ENCODE data around the gene PDE4B. TPM values are rescaled to one million over a fixed set of nuclear protein-coding genes. Genes with fewer than 3 reads are reported as not detected.

PDE4B gene
- polyA plus RNA-seq, 2 of the 4 experiments (the other 2 are of a cell fraction), result 20.2 to 56.8 TPM

DNA sequence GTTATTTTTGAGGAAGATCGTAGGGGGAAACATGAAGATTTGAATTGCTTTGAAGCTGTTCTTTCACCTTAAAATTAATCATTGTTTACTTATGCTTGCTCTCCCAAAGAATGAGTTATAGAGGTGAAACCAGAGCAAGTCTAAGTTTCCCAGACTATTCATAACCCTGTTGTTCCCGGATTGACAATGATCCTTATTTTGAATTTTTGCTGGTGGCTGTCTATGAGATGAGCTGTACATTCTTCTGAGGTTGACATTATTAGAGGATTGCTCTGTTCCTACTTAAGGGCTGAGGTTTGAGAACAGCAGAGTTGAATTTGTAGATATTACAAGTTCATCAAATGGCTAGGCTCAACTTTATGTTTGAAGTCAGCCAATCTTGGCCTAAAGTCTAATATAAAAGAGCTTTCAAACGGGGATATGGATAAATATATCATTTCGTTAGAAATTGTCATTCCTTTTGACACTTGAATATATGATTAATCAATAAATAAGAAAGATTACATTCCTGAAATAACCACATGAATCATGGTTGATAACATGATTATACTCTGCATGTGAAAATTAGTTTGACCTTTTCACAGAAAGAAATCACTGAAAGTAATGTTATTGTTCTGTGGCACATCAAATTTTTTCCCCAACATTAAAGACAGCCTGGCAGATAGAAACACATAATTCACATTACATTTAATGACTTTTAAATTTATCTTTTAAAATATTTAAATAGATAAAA is 19.1 kb upstream of the PDE4B start (continued):
- TF ChIP-seq RFX5 (IDR thresholded peaks at IDR 0.05), result no peak
- TF ChIP-seq, protein P1, sequence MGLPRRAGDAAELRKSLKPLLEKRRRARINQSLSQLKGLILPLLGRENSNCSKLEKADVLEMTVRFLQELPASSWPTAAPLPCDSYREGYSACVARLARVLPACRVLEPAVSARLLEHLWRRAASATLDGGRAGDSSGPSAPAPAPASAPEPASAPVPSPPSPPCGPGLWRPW (IDR thresholded peaks at IDR 0.05), result no peak

DNA sequence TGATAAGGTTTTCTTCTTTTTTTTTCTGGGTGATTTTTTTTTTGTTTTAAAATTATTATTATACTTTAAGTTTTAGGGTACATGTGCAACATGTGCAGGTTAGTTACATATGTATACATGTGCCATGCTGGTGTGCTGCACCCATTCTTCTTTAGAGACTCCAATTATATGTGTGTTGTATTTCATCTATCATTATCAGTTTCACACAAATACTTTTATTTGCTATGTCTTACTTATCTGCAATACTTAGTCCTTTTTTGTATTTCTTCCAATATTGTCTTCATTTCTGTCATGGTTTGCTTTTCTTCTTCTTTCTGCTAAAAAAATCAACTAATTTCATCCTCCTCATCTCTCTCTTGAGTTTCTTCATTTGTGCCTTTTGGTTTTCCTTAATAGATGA is 3.9 kb upstream of the PDE4B start:
- Histone ChIP-seq H3K4me2 (no peak overlapping the region), H3K4me3 (no peak overlapping the region), H3K4me1 (0 out of 3 replicates have a peak, but pooled peaks cover 4% of the 10 kb centered on the region), H3K27ac (no peak overlapping the region), H3K9me3 (peaks cover 20% of the 10 kb centered on the region; the same call in 2 of the 3 replicates)
- ChIA-PET CTCF (no interaction called here), POLR2A (no interaction called here)
- ATAC-seq (no peak), FAIRE-seq (no peak), DNase-seq (ENCODE audit: low read depth in 1 of 2, low spot score in 1 of 2) (no peak)
- TF ChIP-seq, protein P1 (IDR thresholded peaks at IDR 0.05), result no peak
- TF ChIP-seq RCOR1 (IDR thresholded peaks at IDR 0.05; ENCODE audit: low read depth, low read length) (no peak), POLR2AphosphoS2 (conservative IDR thresholded peaks at IDR 0.05; ENCODE audit: low read length) (no peak), CEBPB (IDR thresholded peaks at IDR 0.05) (no peak), ZNF302 (CRISPR knock-in tag; IDR thresholded peaks at IDR 0.05) (no peak), ZSCAN20 (CRISPR knock-in tag; IDR thresholded peaks at IDR 0.05) (no peak), RARB (CRISPR knock-in tag; IDR thresholded peaks at IDR 0.05) (no peak), RFX5 (IDR thresholded peaks at IDR 0.05) (no peak), POLR2A (IDR thresholded peaks at IDR 0.05; ENCODE audit: low read length) (no peak), FOSL2 (IDR thresholded peaks at IDR 0.05) (no peak), FOSL2 (CRISPR knock-in tag; IDR thresholded peaks at IDR 0.05) (no peak), JUNB (IDR thresholded peaks at IDR 0.05) (no peak), HOXA7 (CRISPR knock-in tag; IDR thresholded peaks at IDR 0.05) (no peak), ZC3H11A (IDR thresholded peaks at IDR 0.05) (no peak), EP300 (IDR thresholded peaks at IDR 0.05) (no peak), HOXB5 (CRISPR knock-in tag; IDR thresholded peaks at IDR 0.05) (no peak), BHLHE40 (IDR thresholded peaks at IDR 0.05; ENCODE audit: low read depth, low read length) (no peak), HEYL (CRISPR knock-in tag; IDR thresholded peaks at IDR 0.05) (no peak), ZFP36 (IDR thresholded peaks at IDR 0.05; ENCODE audit: borderline replicate concordance, partially characterized antibody) (no peak)
- TF ChIP-seq, protein P2, sequence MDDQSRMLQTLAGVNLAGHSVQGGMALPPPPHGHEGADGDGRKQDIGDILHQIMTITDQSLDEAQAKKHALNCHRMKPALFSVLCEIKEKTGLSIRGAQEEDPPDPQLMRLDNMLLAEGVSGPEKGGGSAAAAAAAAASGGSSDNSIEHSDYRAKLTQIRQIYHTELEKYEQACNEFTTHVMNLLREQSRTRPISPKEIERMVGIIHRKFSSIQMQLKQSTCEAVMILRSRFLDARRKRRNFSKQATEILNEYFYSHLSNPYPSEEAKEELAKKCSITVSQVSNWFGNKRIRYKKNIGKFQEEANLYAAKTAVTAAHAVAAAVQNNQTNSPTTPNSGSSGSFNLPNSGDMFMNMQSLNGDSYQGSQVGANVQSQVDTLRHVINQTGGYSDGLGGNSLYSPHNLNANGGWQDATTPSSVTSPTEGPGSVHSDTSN (IDR thresholded peaks at IDR 0.05), result no peak
- TF ChIP-seq, protein P3, sequence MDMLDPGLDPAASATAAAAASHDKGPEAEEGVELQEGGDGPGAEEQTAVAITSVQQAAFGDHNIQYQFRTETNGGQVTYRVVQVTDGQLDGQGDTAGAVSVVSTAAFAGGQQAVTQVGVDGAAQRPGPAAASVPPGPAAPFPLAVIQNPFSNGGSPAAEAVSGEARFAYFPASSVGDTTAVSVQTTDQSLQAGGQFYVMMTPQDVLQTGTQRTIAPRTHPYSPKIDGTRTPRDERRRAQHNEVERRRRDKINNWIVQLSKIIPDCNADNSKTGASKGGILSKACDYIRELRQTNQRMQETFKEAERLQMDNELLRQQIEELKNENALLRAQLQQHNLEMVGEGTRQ (IDR thresholded peaks at IDR 0.05), result no peak

DNA sequence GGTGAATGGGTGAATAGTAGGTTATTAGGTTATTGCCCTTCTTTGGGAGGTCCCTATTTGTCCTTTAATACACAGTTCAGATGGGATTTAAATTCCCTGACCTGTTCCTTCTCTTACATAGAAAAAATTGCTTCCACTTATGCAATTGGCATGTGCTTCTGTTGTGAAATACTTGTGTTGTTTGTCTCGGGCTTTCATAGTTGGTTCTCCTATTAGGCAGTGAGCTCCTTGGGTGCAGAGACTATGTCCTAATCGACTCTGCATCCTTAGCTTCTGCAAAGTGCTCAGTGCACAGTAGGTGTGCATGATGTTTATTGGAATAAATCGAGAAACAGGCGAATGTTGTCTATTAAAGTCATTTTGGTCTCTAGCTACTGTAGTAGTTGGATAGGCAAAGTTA is 1.3 kb upstream of the PDE4B start:
- whole genome bisulfite sequencing (ENCODE audit: missing lambda C conversion rate), result 21% methylated on average over 4 of the region's 4 CpGs
- ATAC-seq (no peak), FAIRE-seq (no peak), DNase-seq (ENCODE audit: low read depth in 1 of 2, low spot score in 1 of 2) (no peak)
- POLR2A ChIA-PET, result no interaction called here
- 0 out of 3 replicates have a peak, but pooled peaks cover 4% of the 10 kb centered on the region for H3K4me1 ChIP-seq
- peaks cover 20% of the 10 kb centered on the region; the same call in 2 of the 3 replicates for H3K9me3 ChIP-seq
- CTCF ChIA-PET, result interaction anchor here (0.5 to 1.7 kb wide), 2 partner anchors 11 to 576 kb away, joined by 4 to 6 read pairs; no protein-coding TSS in a partner anchor
- H3K27ac ChIP-seq, result no peak overlapping the region
- H3K4me3 ChIP-seq, result no peak overlapping the region
- no peak overlapping the region for H3K4me2 ChIP-seq
- TF ChIP-seq NPAS2 (CRISPR knock-in tag; IDR thresholded peaks at IDR 0.05; ENCODE audit: borderline replicate concordance) (no peak), PHF8 (IDR thresholded peaks at IDR 0.05; ENCODE audit: borderline replicate concordance, low read depth) (no peak), ZSCAN20 (CRISPR knock-in tag; IDR thresholded peaks at IDR 0.05) (no peak), GATA3 (IDR thresholded peaks at IDR 0.05; ENCODE audit: borderline replicate concordance) (no peak), CBX8 (IDR thresholded peaks at IDR 0.05) (no peak)
- TF ChIP-seq, protein P4, sequence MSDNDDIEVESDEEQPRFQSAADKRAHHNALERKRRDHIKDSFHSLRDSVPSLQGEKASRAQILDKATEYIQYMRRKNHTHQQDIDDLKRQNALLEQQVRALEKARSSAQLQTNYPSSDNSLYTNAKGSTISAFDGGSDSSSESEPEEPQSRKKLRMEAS (IDR thresholded peaks at IDR 0.05), result no peak
- TF ChIP-seq, protein P5, sequence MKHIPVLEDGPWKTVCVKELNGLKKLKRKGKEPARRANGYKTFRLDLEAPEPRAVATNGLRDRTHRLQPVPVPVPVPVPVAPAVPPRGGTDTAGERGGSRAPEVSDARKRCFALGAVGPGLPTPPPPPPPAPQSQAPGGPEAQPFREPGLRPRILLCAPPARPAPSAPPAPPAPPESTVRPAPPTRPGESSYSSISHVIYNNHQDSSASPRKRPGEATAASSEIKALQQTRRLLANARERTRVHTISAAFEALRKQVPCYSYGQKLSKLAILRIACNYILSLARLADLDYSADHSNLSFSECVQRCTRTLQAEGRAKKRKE (CRISPR knock-in tag; IDR thresholded peaks at IDR 0.05; ENCODE audit: low read depth), result no peak

All from A549 (cell line).